Thyroid gland (tissue), 4 donors: ENCODE measurements around the gene G0S2.

ENCODE experiments used
- POLR2A ChIP-seq, 2 donors: fragments of 450-650 bp; IDR thresholded peaks; one replicate each; pipeline ENCODE4 v1.6.1; 2017; ENCODE audit warnings: antibody characterized with exemption in 2 of 2, mild to moderate bottlenecking in 2 of 2, moderate library complexity in 1 of 2
- TF ChIP-seq, protein P1 (sequence below), 6 experiments: fragments of 200-600 bp in 3 of 6; fragments of 450-650 bp in 3 of 6; sonication (generic) in 3 of 6; IDR thresholded peaks; one replicate each; pipeline ENCODE4 v1.5.1; 2016 to 2019; ENCODE audit warnings: antibody characterized with exemption in 6 of 6, mild to moderate bottlenecking in 2 of 6, inconsistent platforms in 1 of 6, moderate library complexity in 1 of 6

GRCh38 chr1:209646558-209646957 lies 28.7 kb upstream of the G0S2 start:
- TF ChIP-seq, protein P1, sequence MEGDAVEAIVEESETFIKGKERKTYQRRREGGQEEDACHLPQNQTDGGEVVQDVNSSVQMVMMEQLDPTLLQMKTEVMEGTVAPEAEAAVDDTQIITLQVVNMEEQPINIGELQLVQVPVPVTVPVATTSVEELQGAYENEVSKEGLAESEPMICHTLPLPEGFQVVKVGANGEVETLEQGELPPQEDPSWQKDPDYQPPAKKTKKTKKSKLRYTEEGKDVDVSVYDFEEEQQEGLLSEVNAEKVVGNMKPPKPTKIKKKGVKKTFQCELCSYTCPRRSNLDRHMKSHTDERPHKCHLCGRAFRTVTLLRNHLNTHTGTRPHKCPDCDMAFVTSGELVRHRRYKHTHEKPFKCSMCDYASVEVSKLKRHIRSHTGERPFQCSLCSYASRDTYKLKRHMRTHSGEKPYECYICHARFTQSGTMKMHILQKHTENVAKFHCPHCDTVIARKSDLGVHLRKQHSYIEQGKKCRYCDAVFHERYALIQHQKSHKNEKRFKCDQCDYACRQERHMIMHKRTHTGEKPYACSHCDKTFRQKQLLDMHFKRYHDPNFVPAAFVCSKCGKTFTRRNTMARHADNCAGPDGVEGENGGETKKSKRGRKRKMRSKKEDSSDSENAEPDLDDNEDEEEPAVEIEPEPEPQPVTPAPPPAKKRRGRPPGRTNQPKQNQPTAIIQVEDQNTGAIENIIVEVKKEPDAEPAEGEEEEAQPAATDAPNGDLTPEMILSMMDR (IDR thresholded peaks at IDR 0.05), result no peak
- no peak for TF ChIP-seq POLR2A (IDR thresholded peaks at IDR 0.05)
